Measurements from ENCODE around the gene GPATCH8. TPM values are rescaled to one million over a fixed set of nuclear protein-coding genes. Genes with fewer than 3 reads are reported as not detected.

Gene GPATCH8
- total and polyA plus RNA-seq, 10 donors: 4.8 to 66.3 (median 57.9) TPM

GRCh38 chr17:44349553-44350070 is 153.6 kb downstream of the GPATCH8 start:
- Histone ChIP-seq H3K4me3 (no peak overlapping the region), H3K9me3 (no peaks in the 10 kb centered on the region), H3K36me3 (peaks cover 0 to 54% (median 44%) of the 10 kb centered on the region in 6 donors), H3K4me1 (peaks cover 31 to 88% (median 69%) of the 10 kb centered on the region in 6 donors), H3K27me3 (replicated peaks in 1 of 7) (peaks cover 0 to 5% (median 0%) of the 10 kb centered on the region in 7 donors), H3K27ac (peak overlapping the region in 3 of 8 donors; percentile 96 to 97 (median 97))
- no peak for DNase-seq
- 88 to 93% (median 90%) methylated on average over 10 to 12 of the region's 12 CpGs for WGBS, 5 donors
- intact Hi-C loops (cut with DNase I; ENCODE audit: low total_unique reads): no loop called here
- TF ChIP-seq POLR2AphosphoS5 (IDR thresholded peaks at IDR 0.05) (peak in 1 of 3 donors; percentile 13), CTCF (IDR thresholded peaks at IDR 0.05 in 8 of 11, conservative IDR thresholded peaks at IDR 0.05 in 3 of 11) (no peak)

DNA sequence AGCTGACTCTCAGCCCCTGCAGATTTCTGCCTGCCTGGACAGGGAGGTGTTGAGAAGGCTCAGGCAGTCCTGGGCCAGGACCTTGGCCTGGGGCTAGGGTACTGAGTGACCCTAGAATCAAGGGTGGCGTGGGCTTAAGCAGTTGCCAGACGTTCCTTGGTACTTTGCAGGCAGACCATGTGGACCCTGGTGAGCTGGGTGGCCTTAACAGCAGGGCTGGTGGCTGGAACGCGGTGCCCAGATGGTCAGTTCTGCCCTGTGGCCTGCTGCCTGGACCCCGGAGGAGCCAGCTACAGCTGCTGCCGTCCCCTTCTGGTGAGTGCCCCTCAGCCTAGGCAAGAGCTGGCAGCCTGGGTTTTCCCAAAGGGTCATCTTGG is 154.2 kb downstream of the GPATCH8 start:
- Histone ChIP-seq H3K27ac (peak overlapping the region in 6 of 8 donors; percentile 54 to 97 (median 94)), H3K4me3 (peak overlapping the region in 2 of 8 donors; percentile 1 to 97), H3K4me1 (peaks cover 36 to 93% (median 75%) of the 10 kb centered on the region in 6 donors), H3K36me3 (peaks cover 0 to 54% (median 44%) of the 10 kb centered on the region in 6 donors), H3K9me3 (no peaks in the 10 kb centered on the region), H3K27me3 (replicated peaks in 1 of 7) (peaks cover 0 to 5% (median 0%) of the 10 kb centered on the region in 7 donors)
- TF ChIP-seq POLR2A (IDR thresholded peaks at IDR 0.05) (no peak), CTCF (IDR thresholded peaks at IDR 0.05 in 8 of 11, conservative IDR thresholded peaks at IDR 0.05 in 3 of 11) (no peak), POLR2AphosphoS5 (IDR thresholded peaks at IDR 0.05) (no peak)
- intact Hi-C loops (cut with DNase I; ENCODE audit: low total_unique reads): no loop called here
- DNase-seq: no peak
- 58 to 98% (median 78%) methylated on average over 2 to 6 of the region's 6 CpGs for WGBS, 5 donors

DNA sequence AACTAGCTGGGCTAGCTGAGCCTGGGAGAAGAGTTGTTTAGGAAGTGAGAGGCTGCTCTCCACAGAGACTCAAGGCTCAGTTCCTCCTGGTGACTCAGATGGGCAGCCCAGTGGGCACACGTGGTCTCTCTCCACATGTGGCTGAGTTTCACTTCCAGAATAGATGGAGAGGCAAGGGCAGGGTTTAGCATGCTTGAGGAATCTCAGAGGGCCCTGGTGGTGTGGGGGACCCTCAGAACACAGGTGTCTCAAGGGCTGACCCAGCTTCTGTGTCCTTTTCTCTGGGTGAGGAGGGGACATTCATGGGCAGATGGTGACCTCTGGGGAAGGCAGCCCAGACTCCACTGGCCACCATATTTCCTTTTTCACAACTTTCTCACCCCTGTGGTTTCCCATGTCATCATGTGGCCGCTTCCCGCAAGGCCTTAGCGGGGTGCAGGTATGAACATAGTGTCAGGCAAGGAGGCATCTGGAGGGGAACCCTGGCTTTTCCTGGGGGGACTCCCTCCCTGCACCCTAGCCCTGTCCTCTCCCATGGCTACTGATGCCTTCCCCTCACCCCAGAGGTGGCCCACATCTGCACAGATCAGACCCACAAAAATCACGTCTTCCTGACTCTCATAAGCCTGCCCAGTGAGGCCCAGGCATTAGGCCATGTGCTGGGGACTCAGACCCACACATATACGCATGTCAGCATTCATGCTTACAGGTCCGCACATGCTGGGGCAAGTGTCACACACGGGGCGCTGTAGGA is 154.8 kb downstream of the GPATCH8 start:
- no peaks in the 10 kb centered on the region for H3K9me3 ChIP-seq
- H3K27me3 ChIP-seq (replicated peaks in 1 of 7): peaks cover 0 to 2% (median 0%) of the 10 kb centered on the region in 7 donors
- peaks cover 0 to 52% (median 44%) of the 10 kb centered on the region in 6 donors for H3K36me3 ChIP-seq
- H3K4me3 ChIP-seq: peak overlapping the region in 2 of 8 donors; percentile 1 to 97
- DNase-seq: peak; percentile 90
- TF ChIP-seq CTCF (IDR thresholded peaks at IDR 0.05 in 8 of 11, conservative IDR thresholded peaks at IDR 0.05 in 3 of 11) (no peak), POLR2AphosphoS5 (IDR thresholded peaks at IDR 0.05) (peak in 2 of 3 donors; percentile 66 to 81), POLR2A (IDR thresholded peaks at IDR 0.05) (no peak)
- intact Hi-C loops (cut with DNase I; ENCODE audit: low total_unique reads): no loop called here
- peak overlapping the region in 7 of 8 donors; percentile 54 to 97 (median 92) for H3K27ac ChIP-seq
- 40 to 52% (median 44%) methylated on average over 6 to 9 of the region's 9 CpGs for WGBS, 5 donors
- H3K4me1 ChIP-seq: peaks cover 36 to 92% (median 72%) of the 10 kb centered on the region in 6 donors

Small RNAs within 50 kb of the gene (small RNA-seq; reads per million reads assigned to genes)
- gene RN7SL258P: 0 reads per million in 4 donors

Other genes starting within 250 kb of the GPATCH8 start
- gene SLC4A1, start 235.3 kb downstream of the GPATCH8 start, total RNA-seq: 100 to 1,000 TPM in 1 of 7 donors, 10 to 100 TPM in 4, 1 to 10 TPM in 2; 2.2 to 315 (median 10.5) TPM
- gene SLC4A1, start 235.3 kb downstream of the GPATCH8 start, polyA plus RNA-seq: 10 to 100 TPM in 1 of 3 donors, under 1 TPM in 2; 0.04 to 14.7 (median 0.30) TPM
- gene RUNDC3A, start 194.8 kb downstream of the GPATCH8 start, total RNA-seq: 10 to 100 TPM in 1 of 7 donors, 1 to 10 TPM in 5, under 1 TPM in 1; 0.95 to 12.5 (median 2.0) TPM
- 10 to 100 TPM in 1 of 3 donors, 1 to 10 TPM in 1, under 1 TPM in 1; 0.48 to 14.6 (median 1.2) TPM for gene RUNDC3A, start 194.8 kb downstream of the GPATCH8 start, polyA plus RNA-seq
- 100 to 1,000 TPM in 4 of 7 donors, 10 to 100 TPM in 3; 76.1 to 214 (median 104) TPM for gene SLC25A39, start 178.6 kb downstream of the GPATCH8 start, total RNA-seq
- 100 to 1,000 TPM; 101 to 204 (median 132) TPM for gene SLC25A39, start 178.6 kb downstream of the GPATCH8 start, polyA plus RNA-seq
- 100 to 1,000 TPM; 503 to 896 (median 579) TPM for gene GRN, start 158.1 kb downstream of the GPATCH8 start, total RNA-seq
- gene GRN, start 158.1 kb downstream of the GPATCH8 start, polyA plus RNA-seq: 100 to 1,000 TPM; 135 to 237 (median 166) TPM
- 1 to 10 TPM in 2 of 7 donors, under 1 TPM in 5; 0.60 to 2.5 (median 0.69) TPM for gene FAM171A2, start 139.6 kb downstream of the GPATCH8 start, total RNA-seq
- gene FAM171A2, start 139.6 kb downstream of the GPATCH8 start, polyA plus RNA-seq: under 1 TPM; 0.11 to 0.42 (median 0.33) TPM
- 10 to 100 TPM; 11.3 to 36.7 (median 23.7) TPM for gene ITGA2B, start 113.8 kb downstream of the GPATCH8 start, total RNA-seq
- 1 to 10 TPM in 2 of 3 donors, under 1 TPM in 1; 0.93 to 2.3 (median 1.7) TPM for gene ITGA2B, start 113.8 kb downstream of the GPATCH8 start, polyA plus RNA-seq
- 1 to 10 TPM; 1.2 to 6.0 (median 3.1) TPM for gene FZD2, start 54.1 kb upstream of the GPATCH8 start, total RNA-seq
- 1 to 10 TPM; 2.0 to 3.8 (median 2.2) TPM for gene FZD2, start 54.1 kb upstream of the GPATCH8 start, polyA plus RNA-seq
- under 1 TPM in 1 of 7 donors, not detected in 6; 0.17 TPM for gene MEIOC, start 153.1 kb upstream of the GPATCH8 start, total RNA-seq
- gene MEIOC, start 153.1 kb upstream of the GPATCH8 start, polyA plus RNA-seq: under 1 TPM in 2 of 3 donors, not detected in 1; 0.04 to 0.06 TPM
- 10 to 100 TPM; 14.3 to 19.9 (median 18.4) TPM for gene CCDC43, start 186.4 kb upstream of the GPATCH8 start, total RNA-seq
- 10 to 100 TPM in 2 of 3 donors, 1 to 10 TPM in 1; 9.7 to 13.4 (median 11.5) TPM for gene CCDC43, start 186.4 kb upstream of the GPATCH8 start, polyA plus RNA-seq
- gene DBF4B, start 205.3 kb upstream of the GPATCH8 start, total RNA-seq: 10 to 100 TPM in 1 of 7 donors, 1 to 10 TPM in 6; 4.3 to 11.2 (median 7.8) TPM
- gene DBF4B, start 205.3 kb upstream of the GPATCH8 start, polyA plus RNA-seq: 1 to 10 TPM; 2.0 to 4.7 (median 2.2) TPM